Trophoblast cell (in vitro differentiated cells and primary cell): ENCODE measurements around the gene MPO.

Source experiments
- DNase-seq, 2 donors: peaks; one replicate each; pipeline ENCODE4 v3.0.0-alpha.2; 2016
- H2AFZ ChIP-seq: 2 replicates; pipeline ENCODE4 v1.6.1; 2013; ENCODE audit warnings: low read length, moderate library complexity, mild to moderate bottlenecking; ENCODE audit not compliant: insufficient read depth, poor library complexity
- H2AK5ac ChIP-seq: 2 replicates; pipeline ENCODE4 v1.6.1; 2013; ENCODE audit warnings: mild to moderate bottlenecking, low read length
- H2BK120ac ChIP-seq: 2 replicates; pipeline ENCODE4 v1.6.1; 2013; ENCODE audit warnings: low read length, mild to moderate bottlenecking, moderate library complexity; ENCODE audit not compliant: insufficient read depth, poor library complexity
- H2BK12ac ChIP-seq: 2 replicates; pipeline ENCODE4 v1.6.1; 2013; ENCODE audit warnings: mild to moderate bottlenecking, low read length, moderate library complexity
- H2BK5ac ChIP-seq: 2 replicates; pipeline ENCODE4 v1.6.1; 2013; ENCODE audit warnings: low read length, low read depth, moderate library complexity, mild to moderate bottlenecking; ENCODE audit not compliant: poor library complexity
- H3K14ac ChIP-seq: 2 replicates; pipeline ENCODE4 v1.6.1; 2013; ENCODE audit warnings: mild to moderate bottlenecking, low read length
- H3K18ac ChIP-seq: 2 replicates; pipeline ENCODE4 v1.6.1; 2013; ENCODE audit warnings: mild to moderate bottlenecking, low read length
- H3K23ac ChIP-seq: 2 replicates; pipeline ENCODE4 v1.6.1; 2013; ENCODE audit warnings: low read length
- H3K27ac ChIP-seq: 2 replicates; pipeline ENCODE4 v1.5.1; 2013; ENCODE audit warnings: low read depth, mild to moderate bottlenecking, inconsistent platforms, low read length, moderate library complexity
- H3K27me3 ChIP-seq: 2 replicates; pipeline ENCODE4 v1.6.1; 2013; ENCODE audit warnings: inconsistent platforms, mild to moderate bottlenecking, low read length, moderate library complexity; ENCODE audit not compliant: insufficient read depth
- H3K36me3 ChIP-seq, 2 experiments: 1 replicate in 1 of 2; 2 replicates in 1 of 2; pipeline ENCODE4 v1.6.1; 2013; ENCODE audit warnings: low read length in 2 of 2, mild to moderate bottlenecking in 2 of 2, moderate library complexity in 1 of 2; ENCODE audit not compliant: insufficient read depth in 2 of 2, control insufficient read depth in 1 of 2
- H3K4ac ChIP-seq: 2 replicates; pipeline ENCODE4 v1.6.1; 2013; ENCODE audit warnings: low read depth, mild to moderate bottlenecking, low read length, moderate library complexity
- H3K4me1 ChIP-seq, 2 experiments: 1 replicate in 1 of 2; 2 replicates in 1 of 2; pipeline ENCODE4 v1.6.1; 2013; ENCODE audit warnings: low read length in 2 of 2, mild to moderate bottlenecking in 2 of 2, moderate library complexity in 1 of 2; ENCODE audit not compliant: insufficient read depth in 2 of 2, control insufficient read depth in 1 of 2
- H3K4me2 ChIP-seq: 2 replicates; pipeline ENCODE4 v1.6.1; 2013; ENCODE audit warnings: inconsistent platforms, mild to moderate bottlenecking, low read length, moderate library complexity
- H3K4me3 ChIP-seq: 2 replicates; pipeline ENCODE4 v1.5.1; 2013; ENCODE audit warnings: mild to moderate bottlenecking, low read depth, low read length, inconsistent platforms
- H3K79me1 ChIP-seq: one replicate; pipeline ENCODE4 v1.6.1; 2013; ENCODE audit warnings: low read length
- H3K79me2 ChIP-seq: 2 replicates; pipeline ENCODE4 v1.6.1; 2013; ENCODE audit warnings: low read length, mild to moderate bottlenecking; ENCODE audit not compliant: control insufficient read depth, insufficient read depth, poor library complexity
- H3K9ac ChIP-seq: 2 replicates; pipeline ENCODE4 v1.6.1; 2013; ENCODE audit warnings: mild to moderate bottlenecking, low read length
- H3K9me3 ChIP-seq: 2 replicates; pipeline ENCODE4 v1.6.1; 2013; ENCODE audit warnings: low read depth, mild to moderate bottlenecking, control low read depth, inconsistent platforms, low read length; ENCODE audit not compliant: insufficient read depth
- H4K12ac ChIP-seq: 2 replicates; pipeline ENCODE4 v1.6.1; 2013; ENCODE audit warnings: low read depth, mild to moderate bottlenecking, low read length, moderate library complexity
- H4K8ac ChIP-seq: 2 replicates; pipeline ENCODE4 v1.6.1; 2013; ENCODE audit warnings: low read depth, mild to moderate bottlenecking, low read length, moderate library complexity
- H4K91ac ChIP-seq: one replicate; pipeline ENCODE4 v1.6.1; 2013; ENCODE audit warnings: low read depth, mild to moderate bottlenecking, low read length, moderate library complexity
- WGBS: extraction: QIAGEN DNeasy Blood & Tissue Kit; methylation state at CpG from one replicate; pipeline ENCODE4 v1.1.7; 2013; ENCODE audit warnings: missing lambda C conversion rate; ENCODE audit not compliant: insufficient read length, insufficient coverage; ENCODE audit errors: extremely low coverage; 5-methylcytosine and 5-hydroxymethylcytosine counted together

Gene MPO

GRCh38 chr17:58269557-58270291, 11.0 kb downstream of the MPO start:
- Histone ChIP-seq H2AFZ (no peak overlapping the region), H3K23ac (no peak overlapping the region), H2AK5ac (no peak overlapping the region), H4K12ac (no peak overlapping the region), H3K9ac (no peak overlapping the region), H3K4ac (no peak overlapping the region), H3K27me3 (no peaks in the 10 kb centered on the region), H3K36me3 (no peaks in the 10 kb centered on the region), H3K79me2 (no peaks in the 10 kb centered on the region), H3K4me2 (no peak overlapping the region), H3K4me3 (no peak overlapping the region), H4K91ac (no peak overlapping the region), H2BK120ac (no peak overlapping the region), H3K18ac (no peak overlapping the region), H4K8ac (no peak overlapping the region), H3K79me1 (no peaks in the 10 kb centered on the region), H3K14ac (no peak overlapping the region), H3K4me1 (no peaks in the 10 kb centered on the region), H2BK5ac (no peak overlapping the region), H3K27ac (no peak overlapping the region), H3K9me3 (peaks cover 4% of the 10 kb centered on the region), H2BK12ac (no peak overlapping the region)
- DNase-seq: no peak
- no CpG with 5 or more reads among the region's 9 CpGs for WGBS

- Histone ChIP-seq H3K79me1 (no peaks in the 10 kb centered on the region), H2BK5ac (no peak overlapping the region), H3K23ac (no peak overlapping the region), H3K4me1 (no peaks in the 10 kb centered on the region), H3K4me3 (no peak overlapping the region), H4K91ac (no peak overlapping the region), H2AFZ (no peak overlapping the region), H3K27ac (no peak overlapping the region), H3K18ac (no peak overlapping the region), H4K8ac (no peak overlapping the region), H3K9ac (no peak overlapping the region), H2AK5ac (no peak overlapping the region), H4K12ac (no peak overlapping the region), H3K79me2 (no peaks in the 10 kb centered on the region), H2BK120ac (no peak overlapping the region), H3K4ac (no peak overlapping the region), H3K27me3 (no peaks in the 10 kb centered on the region), H3K36me3 (no peaks in the 10 kb centered on the region), H3K14ac (no peak overlapping the region), H3K9me3 (peaks cover 4% of the 10 kb centered on the region), H2BK12ac (no peak overlapping the region), H3K4me2 (no peak overlapping the region)
- DNase-seq: no peak
- no CpG with 5 or more reads among the region's 6 CpGs for WGBS
These were observed 11.8 kb downstream of the MPO start for GRCh38 chr17:58268774-58269556.

GRCh38 chr17:58268326-58268725, 12.4 kb downstream of the MPO start:
- WGBS: no CpG with 5 or more reads among the region's 12 CpGs
- Histone ChIP-seq H4K12ac (no peak overlapping the region), H3K4ac (no peak overlapping the region), H3K79me1 (no peaks in the 10 kb centered on the region), H2BK120ac (no peak overlapping the region), H3K4me1 (no peaks in the 10 kb centered on the region), H3K27me3 (no peaks in the 10 kb centered on the region), H4K8ac (no peak overlapping the region), H3K4me2 (no peak overlapping the region), H2AK5ac (no peak overlapping the region), H3K79me2 (no peaks in the 10 kb centered on the region), H4K91ac (no peak overlapping the region), H3K23ac (no peak overlapping the region), H3K14ac (no peak overlapping the region), H3K9me3 (peaks cover 4% of the 10 kb centered on the region), H3K18ac (no peak overlapping the region), H2AFZ (no peak overlapping the region), H3K4me3 (no peak overlapping the region), H3K36me3 (no peaks in the 10 kb centered on the region), H2BK5ac (no peak overlapping the region), H3K27ac (no peak overlapping the region), H2BK12ac (no peak overlapping the region), H3K9ac (no peak overlapping the region)
- no peak for DNase-seq

GRCh38 chr17:58267347-58268324, 13.1 kb downstream of the MPO start:
- Histone ChIP-seq H3K18ac (no peak overlapping the region), H3K4me2 (no peak overlapping the region), H3K9ac (no peak overlapping the region)

More at GRCh38 chr17:58267347-58268324, 13.1 kb downstream of the MPO start:
- no CpG with 5 or more reads among the region's 22 CpGs for WGBS
- H2AFZ ChIP-seq: no peak overlapping the region
- no peak overlapping the region for H4K12ac ChIP-seq
- no peak overlapping the region for H3K4me3 ChIP-seq
- no peak overlapping the region for H4K8ac ChIP-seq
- no peak overlapping the region for H3K4ac ChIP-seq
- no peak overlapping the region for H4K91ac ChIP-seq
- H2AK5ac ChIP-seq: no peak overlapping the region
- H3K14ac ChIP-seq: no peak overlapping the region
- H3K27me3 ChIP-seq: no peaks in the 10 kb centered on the region
- H2BK120ac ChIP-seq: no peak overlapping the region
- no peaks in the 10 kb centered on the region for H3K36me3 ChIP-seq
- no peaks in the 10 kb centered on the region for H3K4me1 ChIP-seq
- no peak overlapping the region for H3K23ac ChIP-seq
- no peak overlapping the region for H2BK12ac ChIP-seq
- no peak overlapping the region for H2BK5ac ChIP-seq
- H3K79me1 ChIP-seq: no peaks in the 10 kb centered on the region
- H3K79me2 ChIP-seq: no peaks in the 10 kb centered on the region
- DNase-seq: no peak
- H3K27ac ChIP-seq: no peak overlapping the region
- peaks cover 4% of the 10 kb centered on the region for H3K9me3 ChIP-seq
